Endothelial cell of umbilical vein (primary cell): Measurements from ENCODE around the gene SLCO3A1. TPM values are rescaled to one million over a fixed set of nuclear protein-coding genes. Genes with fewer than 3 reads are reported as not detected.

ENCODE experiments used
- BruUV-seq: library from RNA; stranded (reverse); fragments of 400-500 nt; replicated peaks from 2 replicates; lab custom pipeline; 2021; lab: Mats Ljungman, UMichigan
- CTCF ChIA-PET: fragments of 300-600, 350-600 bp; sonication (Branson Sonifier 250); formaldehyde crosslinking; loops from one replicate; lab custom pipeline; 2021; ENCODE audit warnings: antibody characterized with exemption, inconsistent platforms; lab: Charles Lee
- POLR2A ChIA-PET: fragments of 300-600, 350-600 bp; sonication (Branson Sonifier 250); formaldehyde crosslinking; loops from one replicate; lab custom pipeline; 2021; ENCODE audit warnings: antibody characterized with exemption, inconsistent platforms; lab: Charles Lee
- DNase-seq: peaks from one replicate; pipeline ENCODE4 v3.0.0-alpha.2; 2011; ENCODE audit warnings: low read depth, low spot score
- FAIRE-seq: peaks from 2 replicates; lab custom pipeline; 2011; peaks lifted over from hg19 to GRCh38; lab: Jason Lieb, UNC
- H2AFZ ChIP-seq: 2 replicates; pipeline ENCODE4 v1.6.0; 2012; ENCODE audit warnings: low read depth, low read length, control low read depth, inconsistent platforms
- H3K27ac ChIP-seq: 2 replicates; pipeline ENCODE4 v1.5.1; 2011; ENCODE audit warnings: low read depth, mild to moderate bottlenecking, control low read depth, low read length, moderate library complexity; ENCODE audit not compliant: insufficient read depth
- H3K27me3 ChIP-seq, 2 experiments: 2 replicates each; pipeline versions ENCODE4 v1.6.0 to v1.6.1; 2011; ENCODE audit warnings: low read length in 2 of 2, mixed read lengths in 1 of 2; ENCODE audit not compliant: control insufficient read depth in 2 of 2, insufficient read depth in 2 of 2
- H3K36me3 ChIP-seq, 2 experiments: 2 replicates in 1 of 2; 3 replicates in 1 of 2; pipeline ENCODE4 v1.5.1; 2011; ENCODE audit warnings: low read length in 2 of 2, mild to moderate bottlenecking in 1 of 2, moderate library complexity in 1 of 2; ENCODE audit not compliant: control insufficient read depth in 2 of 2, insufficient read depth in 2 of 2; ENCODE audit errors: extremely low read depth in 1 of 2
- H3K4me1 ChIP-seq: 3 replicates; pipeline ENCODE4 v1.5.1; 2011; ENCODE audit warnings: mild to moderate bottlenecking, low read length; ENCODE audit not compliant: control insufficient read depth, insufficient read depth; ENCODE audit errors: extremely low read depth
- H3K4me2 ChIP-seq: 2 replicates; pipeline ENCODE4 v1.6.1; 2011; ENCODE audit warnings: low read length, control low read depth, mixed read lengths; ENCODE audit not compliant: insufficient read depth
- H3K4me3 ChIP-seq, 3 experiments: fragments of 200-600 bp in 1 of 3; sonication (generic), shearing (Covaris generic) in 1 of 3; replicated peaks in 1 of 3; 2 replicates each; pipeline ENCODE4 v1.5.1; 2011 to 2016; ENCODE audit warnings: control low read depth in 3 of 3, low read length in 3 of 3, mild to moderate bottlenecking in 2 of 3, inconsistent platforms in 1 of 3, low read depth in 1 of 3, moderate library complexity in 1 of 3; ENCODE audit not compliant: insufficient read depth in 1 of 3
- H3K79me2 ChIP-seq: 2 replicates; pipeline ENCODE4 v1.6.0; 2012; ENCODE audit warnings: low read length, inconsistent platforms; ENCODE audit not compliant: control insufficient read depth, insufficient read depth
- H3K9ac ChIP-seq: replicated peaks from 2 replicates; pipeline ENCODE3; 2011; ENCODE audit warnings: low read length, control low read depth; ENCODE audit not compliant: insufficient read depth; ENCODE audit errors: extremely low read depth
- H3K9me1 ChIP-seq: replicated peaks from 3 replicates; pipeline ENCODE4 v1.6.0; 2011; ENCODE audit warnings: mild to moderate bottlenecking, low read length; ENCODE audit not compliant: control insufficient read depth, insufficient read depth; ENCODE audit errors: extremely low read depth
- H3K9me3 ChIP-seq: replicated peaks from 2 replicates; pipeline ENCODE4 v1.5.1; 2012; ENCODE audit warnings: low read length, inconsistent platforms; ENCODE audit not compliant: control insufficient read depth, insufficient read depth
- H4K20me1 ChIP-seq: replicated peaks from 2 replicates; pipeline ENCODE3; 2011; ENCODE audit warnings: mild to moderate bottlenecking, low read length; ENCODE audit not compliant: control insufficient read depth, insufficient read depth; ENCODE audit errors: extremely low read depth
- CTCF ChIP-seq, 2 donors: IDR thresholded peaks; 1 replicate in 1 of 2; 2 replicates in 1 of 2; pipeline ENCODE4 v1.5.1; 2011; ENCODE audit warnings: low read length in 2 of 2, mild to moderate bottlenecking in 2 of 2, moderate library complexity in 2 of 2, control low read depth in 1 of 2, inconsistent platforms in 1 of 2, low read depth in 1 of 2; ENCODE audit not compliant: insufficient read depth in 1 of 2; ENCODE audit errors: extremely low read depth in 1 of 2
- EZH2 ChIP-seq: IDR thresholded peaks from 2 replicates; pipeline ENCODE4 v1.6.1; 2012; ENCODE audit warnings: borderline replicate concordance, low read depth, mild to moderate bottlenecking, moderate library complexity, low read length, inconsistent platforms; ENCODE audit not compliant: severe bottlenecking
- FOS ChIP-seq: IDR thresholded peaks from 2 replicates; pipeline ENCODE4 v1.6.1; 2011; ENCODE audit warnings: mild to moderate bottlenecking, low read length, moderate library complexity, borderline replicate concordance; ENCODE audit not compliant: insufficient read depth
- GATA2 ChIP-seq: IDR thresholded peaks from 2 replicates; pipeline ENCODE4 v1.7.0; 2011; ENCODE audit warnings: low read depth, mild to moderate bottlenecking, moderate library complexity, mixed read lengths, low read length; ENCODE audit not compliant: insufficient read length, insufficient read depth
- JUN ChIP-seq: IDR thresholded peaks from 2 replicates; pipeline ENCODE4 v1.6.1; 2011; ENCODE audit warnings: borderline replicate concordance, low read depth; ENCODE audit not compliant: insufficient read length, insufficient read depth
- MYC ChIP-seq: IDR thresholded peaks from one replicate; pipeline ENCODE4 v1.6.1; 2011; ENCODE audit warnings: mild to moderate bottlenecking, low read depth, low read length
- POLR2A ChIP-seq: IDR thresholded peaks from 2 replicates; pipeline ENCODE4 v1.6.1; 2012; ENCODE audit warnings: low read depth, mild to moderate bottlenecking, control low read depth, low read length
- POLR2AphosphoS5 ChIP-seq: IDR thresholded peaks from 2 replicates; pipeline ENCODE4 v1.6.1; 2012; ENCODE audit warnings: low read depth, mild to moderate bottlenecking, control low read depth, low read length, moderate library complexity; ENCODE audit not compliant: insufficient read depth
- dilution Hi-C: fragments of 300-500 bp; cut with MboI; formaldehyde crosslinking; loops from one replicate; pipeline ENCODE4 v1.15.0; 2019; ENCODE audit warnings: low sequenced_read_pairs; ENCODE audit not compliant: extremely low pct_ligation_motif_present
- intact Hi-C: fragments of 100-400 bp; cut with micrococcal nuclease; formaldehyde crosslinking; loops from one replicate; pipeline ENCODE4 v1.10.0; 2022
- polyA plus RNA-seq, 4 experiments: library from polyadenylated mRNA; depleted of rRNA in 3 of 4; stranded (reverse) in 3 of 4; unstranded in 1 of 4; fragments of >200 nt; gene quantifications; 2 replicates each; pipeline versions ENCODE4 v1.2.1 to v1.2.3, GENCODE V29; 2011 to 2012; ENCODE audit warnings: missing spikeins in 1 of 4
- total RNA-seq: library from RNA; stranded (reverse); gene quantifications from 2 replicates; pipeline ENCODE4 v1.2.3, GENCODE V29; 2021
- TF ChIP-seq, protein P1 (sequence below): IDR thresholded peaks from 2 replicates; pipeline ENCODE4 v1.6.1; 2011; ENCODE audit not compliant: insufficient read depth, insufficient read length

Gene SLCO3A1
- total and polyA plus RNA-seq, 2 donors (not counting 3 experiments of a cell fraction or from before 2014, with no cell fraction given): 0.88 to 0.92 TPM

DNA sequence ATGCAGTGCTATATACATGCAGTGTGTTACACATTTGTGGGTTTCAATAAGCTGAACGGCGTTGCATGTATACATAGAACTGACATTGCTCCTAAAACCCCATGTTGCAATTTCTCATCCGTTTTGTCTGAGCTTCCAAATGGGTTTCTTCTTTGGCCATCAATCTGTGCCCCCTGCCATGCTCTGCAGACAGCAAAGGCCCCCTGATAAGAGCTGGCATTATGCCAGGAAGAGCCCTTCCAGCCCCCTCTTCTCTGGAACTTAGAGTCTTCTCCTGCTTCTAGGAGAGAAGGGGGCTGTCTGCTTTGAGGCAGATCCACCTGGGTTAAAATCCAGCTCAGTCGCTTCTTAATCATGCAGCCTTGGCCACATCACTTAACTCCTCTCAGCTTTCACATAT is 254.0 kb downstream of the SLCO3A1 start:
- Histone ChIP-seq H3K27ac (no peak overlapping the region), H4K20me1 (no peaks in the 10 kb centered on the region), H3K9ac (no peak overlapping the region), H3K36me3 (no peaks in the 10 kb centered on the region), H3K4me1 (no peaks in the 10 kb centered on the region), H3K79me2 (no peaks in the 10 kb centered on the region), H3K4me3 (no peak overlapping the region), H3K9me3 (no peaks in the 10 kb centered on the region), H3K27me3 (no peaks in the 10 kb centered on the region), H3K9me1 (no peaks in the 10 kb centered on the region), H3K4me2 (no peak overlapping the region), H2AFZ (no peak overlapping the region)
- TF ChIP-seq FOS: no peak
- TF ChIP-seq, protein P1, sequence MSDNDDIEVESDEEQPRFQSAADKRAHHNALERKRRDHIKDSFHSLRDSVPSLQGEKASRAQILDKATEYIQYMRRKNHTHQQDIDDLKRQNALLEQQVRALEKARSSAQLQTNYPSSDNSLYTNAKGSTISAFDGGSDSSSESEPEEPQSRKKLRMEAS: no peak
- TF ChIP-seq CTCF (IDR thresholded peaks at IDR 0.05; ENCODE audit: extremely low read depth in 1 of 2, insufficient read depth in 1 of 2, low read depth in 1 of 2, low read length in 2 of 2): no peak
- DNase-seq (no peak), FAIRE-seq (no peak)
- intact Hi-C loops (no loop called here), dilution Hi-C loops (no loop called here)
- ChIA-PET POLR2A (no interaction called here), CTCF (interaction anchor here (0.7 to 1.2 kb wide), 2 partner anchors 10 to 1748 kb away, joined by 3 to 5 read pairs; no protein-coding TSS in a partner anchor)
- BruUV-seq: no TSS peak

- no peak for DNase-seq
- no peak for FAIRE-seq
- Histone ChIP-seq H3K36me3 (no peaks in the 10 kb centered on the region), H3K9ac (no peak overlapping the region), H3K27me3 (no peaks in the 10 kb centered on the region), H4K20me1 (no peaks in the 10 kb centered on the region), H3K27ac (no peak overlapping the region), H3K4me2 (no peak overlapping the region), H3K79me2 (no peaks in the 10 kb centered on the region), H3K9me1 (no peaks in the 10 kb centered on the region), H3K4me3 (no peak overlapping the region), H2AFZ (no peak overlapping the region), H3K9me3 (no peaks in the 10 kb centered on the region), H3K4me1 (no peaks in the 10 kb centered on the region)
- dilution Hi-C loops: no loop called here
- BruUV-seq: no TSS peak
- intact Hi-C loops: no loop called here
- TF ChIP-seq MYC (no peak), EZH2 (no peak), FOS (no peak), GATA2 (no peak), POLR2A (no peak), CTCF (IDR thresholded peaks at IDR 0.05; ENCODE audit: extremely low read depth in 1 of 2, insufficient read depth in 1 of 2, low read depth in 1 of 2, low read length in 2 of 2) (no peak), JUN (no peak), POLR2AphosphoS5 (no peak)
- TF ChIP-seq, protein P1: no peak
- ChIA-PET CTCF (no interaction called here), POLR2A (no interaction called here)
These were observed 255.8 kb downstream of the SLCO3A1 start for GRCh38 chr15:92109191-92109873.
